ENCODE measurements around the gene SMARCAD1. TPM values are rescaled to one million over a fixed set of nuclear protein-coding genes. Genes with fewer than 3 reads are reported as not detected.

Gene SMARCAD1
- total and polyA plus RNA-seq, 9 of the 15 experiments (the other 6 are each of a cell fraction or from before 2014, with no cell fraction given): 11.2 to 52.2 (median 34.6) TPM

DNA sequence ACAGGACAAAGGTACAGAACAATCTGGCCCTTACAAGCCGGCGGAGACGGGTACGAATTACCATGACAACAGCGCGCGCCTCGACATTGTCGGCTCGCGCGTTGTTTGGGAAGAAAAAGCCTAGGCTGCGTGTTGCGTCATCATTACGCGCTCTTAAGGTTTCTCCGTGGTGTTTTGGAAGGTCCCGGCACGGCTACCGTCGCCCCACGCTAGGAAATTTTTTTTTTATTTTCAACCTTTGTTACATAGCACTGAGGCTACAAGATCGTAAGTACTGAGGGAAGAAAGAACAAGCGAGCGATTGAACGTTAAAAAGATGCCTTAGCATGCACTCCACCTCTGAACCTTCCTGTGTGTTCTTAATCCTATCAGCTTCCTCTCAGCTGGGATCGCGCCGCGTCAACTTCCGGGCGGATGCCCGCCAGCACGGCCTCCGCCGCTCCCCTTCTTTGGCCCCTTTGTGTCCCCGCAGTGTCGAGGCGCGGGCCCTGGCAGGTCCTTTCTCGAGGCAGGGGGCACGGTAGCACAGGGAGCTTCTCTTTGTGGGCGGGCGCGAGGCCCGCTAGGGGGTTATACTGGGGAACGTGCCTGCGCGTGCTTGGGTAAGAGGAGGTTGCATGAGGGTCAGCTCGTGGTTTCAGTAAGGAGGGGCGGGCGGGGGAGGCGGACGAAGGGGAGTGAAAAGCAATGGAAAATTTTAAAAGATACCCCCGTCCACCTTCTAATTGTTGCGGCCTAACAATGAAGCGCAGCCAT is at the start of gene SMARCAD1 (continued):
- TF ChIP-seq ZNF121 (CRISPR knock-in tag; conservative IDR thresholded peaks at IDR 0.05) (no peak), RAD51 (IDR thresholded peaks at IDR 0.05; ENCODE audit: borderline replicate concordance, low read depth) (peak; percentile 30; the same call in 1 of the 2 replicates), SNRNP70 (optimal IDR thresholded peaks at IDR 0.05; ENCODE audit: low read depth, low read length) (no peak), ZNF316 (IDR thresholded peaks at IDR 0.05) (peak; percentile 15; the same call in 1 of the 2 replicates), ATF7 (IDR thresholded peaks at IDR 0.05) (peak; percentile 96), ELF2 (CRISPR knock-in tag; IDR thresholded peaks at IDR 0.05) (peak; percentile 72), RBM25 (IDR thresholded peaks at IDR 0.05; ENCODE audit: low read depth, low read length, severe bottlenecking) (no peak), BCOR (IDR thresholded peaks at IDR 0.05) (peak; percentile 51; the same call in 1 of the 2 replicates), U2AF2 (optimal IDR thresholded peaks at IDR 0.05; ENCODE audit: low read depth, low read length) (no peak), ZKSCAN8 (CRISPR knock-in tag; IDR thresholded peaks at IDR 0.05) (no peak), MAFK (IDR thresholded peaks at IDR 0.05; ENCODE audit: low read length) (no peak), ZNF224 (CRISPR knock-in tag; IDR thresholded peaks at IDR 0.05) (peak; percentile 62; the same call in 1 of the 2 replicates), ZNF124 (CRISPR knock-in tag; IDR thresholded peaks at IDR 0.05) (no peak), CAMTA2 (CRISPR knock-in tag; conservative IDR thresholded peaks at IDR 0.05) (no peak), GATA2 (CRISPR knock-in tag; IDR thresholded peaks at IDR 0.05) (no peak)
- TF ChIP-seq, protein P1, sequence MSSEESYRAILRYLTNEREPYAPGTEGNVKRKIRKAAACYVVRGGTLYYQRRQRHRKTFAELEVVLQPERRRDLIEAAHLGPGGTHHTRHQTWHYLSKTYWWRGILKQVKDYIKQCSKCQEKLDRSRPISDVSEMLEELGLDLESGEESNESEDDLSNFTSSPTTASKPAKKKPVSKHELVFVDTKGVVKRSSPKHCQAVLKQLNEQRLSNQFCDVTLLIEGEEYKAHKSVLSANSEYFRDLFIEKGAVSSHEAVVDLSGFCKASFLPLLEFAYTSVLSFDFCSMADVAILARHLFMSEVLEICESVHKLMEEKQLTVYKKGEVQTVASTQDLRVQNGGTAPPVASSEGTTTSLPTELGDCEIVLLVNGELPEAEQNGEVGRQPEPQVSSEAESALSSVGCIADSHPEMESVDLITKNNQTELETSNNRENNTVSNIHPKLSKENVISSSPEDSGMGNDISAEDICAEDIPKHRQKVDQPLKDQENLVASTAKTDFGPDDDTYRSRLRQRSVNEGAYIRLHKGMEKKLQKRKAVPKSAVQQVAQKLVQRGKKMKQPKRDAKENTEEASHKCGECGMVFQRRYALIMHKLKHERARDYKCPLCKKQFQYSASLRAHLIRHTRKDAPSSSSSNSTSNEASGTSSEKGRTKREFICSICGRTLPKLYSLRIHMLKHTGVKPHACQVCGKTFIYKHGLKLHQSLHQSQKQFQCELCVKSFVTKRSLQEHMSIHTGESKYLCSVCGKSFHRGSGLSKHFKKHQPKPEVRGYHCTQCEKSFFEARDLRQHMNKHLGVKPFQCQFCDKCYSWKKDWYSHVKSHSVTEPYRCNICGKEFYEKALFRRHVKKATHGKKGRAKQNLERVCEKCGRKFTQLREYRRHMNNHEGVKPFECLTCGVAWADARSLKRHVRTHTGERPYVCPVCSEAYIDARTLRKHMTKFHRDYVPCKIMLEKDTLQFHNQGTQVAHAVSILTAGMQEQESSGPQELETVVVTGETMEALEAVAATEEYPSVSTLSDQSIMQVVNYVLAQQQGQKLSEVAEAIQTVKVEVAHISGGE (CRISPR knock-in tag; IDR thresholded peaks at IDR 0.05): peak in 1 of 3 experiments; percentile 83; a peak in 2 of 6 replicates
- TF ChIP-seq, protein P2, sequence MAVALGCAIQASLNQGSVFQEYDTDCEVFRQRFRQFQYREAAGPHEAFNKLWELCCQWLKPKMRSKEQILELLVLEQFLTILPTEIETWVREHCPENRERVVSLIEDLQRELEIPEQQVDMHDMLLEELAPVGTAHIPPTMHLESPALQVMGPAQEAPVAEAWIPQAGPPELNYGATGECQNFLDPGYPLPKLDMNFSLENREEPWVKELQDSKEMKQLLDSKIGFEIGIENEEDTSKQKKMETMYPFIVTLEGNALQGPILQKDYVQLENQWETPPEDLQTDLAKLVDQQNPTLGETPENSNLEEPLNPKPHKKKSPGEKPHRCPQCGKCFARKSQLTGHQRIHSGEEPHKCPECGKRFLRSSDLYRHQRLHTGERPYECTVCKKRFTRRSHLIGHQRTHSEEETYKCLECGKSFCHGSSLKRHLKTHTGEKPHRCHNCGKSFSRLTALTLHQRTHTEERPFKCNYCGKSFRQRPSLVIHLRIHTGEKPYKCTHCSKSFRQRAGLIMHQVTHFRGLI (CRISPR knock-in tag; IDR thresholded peaks at IDR 0.05): no peak
- TF ChIP-seq, protein P3, sequence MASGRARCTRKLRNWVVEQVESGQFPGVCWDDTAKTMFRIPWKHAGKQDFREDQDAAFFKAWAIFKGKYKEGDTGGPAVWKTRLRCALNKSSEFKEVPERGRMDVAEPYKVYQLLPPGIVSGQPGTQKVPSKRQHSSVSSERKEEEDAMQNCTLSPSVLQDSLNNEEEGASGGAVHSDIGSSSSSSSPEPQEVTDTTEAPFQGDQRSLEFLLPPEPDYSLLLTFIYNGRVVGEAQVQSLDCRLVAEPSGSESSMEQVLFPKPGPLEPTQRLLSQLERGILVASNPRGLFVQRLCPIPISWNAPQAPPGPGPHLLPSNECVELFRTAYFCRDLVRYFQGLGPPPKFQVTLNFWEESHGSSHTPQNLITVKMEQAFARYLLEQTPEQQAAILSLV (tag; IDR thresholded peaks at IDR 0.05): peak; percentile 92
- TF ChIP-seq, protein P4, sequence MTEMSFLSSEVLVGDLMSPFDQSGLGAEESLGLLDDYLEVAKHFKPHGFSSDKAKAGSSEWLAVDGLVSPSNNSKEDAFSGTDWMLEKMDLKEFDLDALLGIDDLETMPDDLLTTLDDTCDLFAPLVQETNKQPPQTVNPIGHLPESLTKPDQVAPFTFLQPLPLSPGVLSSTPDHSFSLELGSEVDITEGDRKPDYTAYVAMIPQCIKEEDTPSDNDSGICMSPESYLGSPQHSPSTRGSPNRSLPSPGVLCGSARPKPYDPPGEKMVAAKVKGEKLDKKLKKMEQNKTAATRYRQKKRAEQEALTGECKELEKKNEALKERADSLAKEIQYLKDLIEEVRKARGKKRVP (CRISPR knock-in tag; IDR thresholded peaks at IDR 0.05): peak; percentile 87
- TF ChIP-seq, protein P5, sequence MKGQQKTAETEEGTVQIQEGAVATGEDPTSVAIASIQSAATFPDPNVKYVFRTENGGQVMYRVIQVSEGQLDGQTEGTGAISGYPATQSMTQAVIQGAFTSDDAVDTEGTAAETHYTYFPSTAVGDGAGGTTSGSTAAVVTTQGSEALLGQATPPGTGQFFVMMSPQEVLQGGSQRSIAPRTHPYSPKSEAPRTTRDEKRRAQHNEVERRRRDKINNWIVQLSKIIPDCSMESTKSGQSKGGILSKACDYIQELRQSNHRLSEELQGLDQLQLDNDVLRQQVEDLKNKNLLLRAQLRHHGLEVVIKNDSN (CRISPR knock-in tag; IDR thresholded peaks at IDR 0.05): no peak

Measured in K562 (cell line).